HL-60/S4 treated with phorbol 12-myristate 13-acetate at 8.2 ng/mL for 4 days and 3 days (cell line): ENCODE results near the gene TMTC1.

Source experiments
- in situ Hi-C: fragments of 300-500 bp; cut with MboI; formaldehyde crosslinking; loops from 2 replicates; pipeline ENCODE4 v1.15.0; 2022; ENCODE audit warnings: low sequenced_read_pairs

Gene TMTC1

GRCh38 chr12:29497588-29497987, 286.2 kb downstream of the TMTC1 start, which contains the start of gene OVCH1:
TSS of gene OVCH1 (minus strand) at chr12:29497686. CDS start at chr12:29497686, 0 bp downstream.
- in situ Hi-C loops, result no loop called here

GRCh38 chr12:29492891-29493290, 290.9 kb downstream of the TMTC1 start:
- in situ Hi-C loops, result no loop called here

- in situ Hi-C loops, result no loop called here
Observed at GRCh38 chr12:29486972-29487371, 296.8 kb downstream of the TMTC1 start.

DNA sequence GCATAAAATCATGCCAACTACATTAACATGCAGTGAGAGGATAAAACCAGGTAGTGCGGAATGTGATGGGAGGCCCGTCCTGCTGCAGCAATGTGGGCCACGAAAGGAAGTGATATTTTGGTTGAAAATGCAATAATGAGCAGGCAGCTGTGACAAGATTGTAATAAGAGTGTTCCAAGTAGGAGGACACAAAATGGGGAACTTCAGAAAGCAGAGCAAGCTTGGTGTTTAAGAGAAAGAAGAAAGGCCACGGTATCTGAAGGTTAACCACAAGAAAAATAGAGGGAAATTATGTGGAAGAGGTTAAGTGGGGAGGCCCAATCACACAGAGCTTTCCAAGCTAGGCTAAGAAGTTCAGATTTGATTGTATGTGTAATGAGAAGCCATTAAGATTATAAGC, 320.5 kb downstream of the TMTC1 start:
- in situ Hi-C loops, result no loop called here

DNA sequence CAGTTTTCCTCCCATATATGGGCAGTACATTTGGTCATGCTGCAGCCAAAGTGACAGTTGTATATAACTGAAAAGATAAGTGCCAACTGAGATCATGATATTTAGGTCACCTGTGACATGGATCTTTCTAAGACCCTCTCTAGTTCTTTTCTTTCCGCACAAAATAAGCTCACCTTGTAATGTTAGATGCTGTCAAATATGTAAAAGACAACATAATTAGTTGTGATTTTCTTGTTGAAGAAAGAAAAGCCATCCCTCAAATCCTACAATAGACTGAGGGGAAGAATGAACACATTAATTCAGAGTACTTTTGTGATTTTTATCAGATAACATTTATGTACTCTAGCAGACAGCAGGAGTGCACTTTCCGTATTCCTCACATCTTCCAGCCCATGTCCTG, 323.7 kb downstream of the TMTC1 start:
- in situ Hi-C loops, result no loop called here

DNA sequence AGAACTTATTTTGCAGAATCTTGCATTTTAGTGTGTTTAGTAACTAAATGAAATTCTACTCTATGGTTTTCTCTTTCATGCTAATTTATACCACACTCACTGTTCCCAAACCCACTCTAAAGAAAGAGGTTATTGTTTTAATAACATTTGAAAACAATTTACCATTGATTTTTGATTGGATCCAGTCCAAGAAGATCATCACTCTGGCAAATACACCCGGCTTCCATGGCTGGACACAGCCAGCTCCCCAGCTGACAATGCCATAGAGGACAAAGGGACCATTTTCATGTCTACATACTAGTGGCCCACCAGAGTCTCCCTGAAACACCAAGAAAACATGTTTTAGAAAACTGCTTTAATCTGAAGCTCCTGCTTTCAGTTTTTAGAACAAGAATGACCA, 328.7 kb downstream of the TMTC1 start:
- in situ Hi-C loops, result no loop called here

DNA sequence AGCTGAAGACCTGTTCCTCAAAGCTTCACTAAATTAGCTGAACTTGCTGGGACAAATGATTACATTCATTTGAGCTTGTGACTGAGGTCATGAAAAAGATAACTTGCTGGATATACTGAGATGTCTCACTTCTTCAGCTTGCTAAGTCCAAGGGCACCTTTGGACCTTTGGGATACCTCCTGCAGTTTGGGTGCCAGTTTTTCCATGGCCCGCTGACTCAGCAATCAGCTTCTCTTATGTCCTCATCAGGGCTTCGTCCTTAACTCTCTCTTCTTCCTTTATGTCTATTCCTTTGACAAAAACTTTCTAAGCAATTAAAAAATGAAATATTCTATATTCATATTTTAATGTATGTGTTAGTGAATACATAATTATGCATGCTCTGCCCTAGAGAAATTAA, 331.9 kb downstream of the TMTC1 start:
- in situ Hi-C loops, result no loop called here
